NCI-H1694 treated with DMSO at 0.1 percent for 48 hours (cell line): ENCODE data around the gene HTATSF1.

Experiments
- DNase-seq: peaks from one replicate; lab custom pipeline; 2025; lab: John Stamatoyannopoulos, UW

HTATSF1 gene

GRCh38 chrX:136497556-136498052 lies at the start of gene HTATSF1:
Gene HTATSF1, plus strand, starts transcription at chrX:136497592. Its CDS starts 93 bp downstream, at chrX:136497685.
- DNase-seq = no peak

GRCh38 chrX:136447968-136448367 lies 49.4 kb upstream of the HTATSF1 start:
- DNase-seq = no peak

GRCh38 chrX:136450050-136450830 lies 47.2 kb upstream of the HTATSF1 start:
- DNase-seq = no peak

DNA sequence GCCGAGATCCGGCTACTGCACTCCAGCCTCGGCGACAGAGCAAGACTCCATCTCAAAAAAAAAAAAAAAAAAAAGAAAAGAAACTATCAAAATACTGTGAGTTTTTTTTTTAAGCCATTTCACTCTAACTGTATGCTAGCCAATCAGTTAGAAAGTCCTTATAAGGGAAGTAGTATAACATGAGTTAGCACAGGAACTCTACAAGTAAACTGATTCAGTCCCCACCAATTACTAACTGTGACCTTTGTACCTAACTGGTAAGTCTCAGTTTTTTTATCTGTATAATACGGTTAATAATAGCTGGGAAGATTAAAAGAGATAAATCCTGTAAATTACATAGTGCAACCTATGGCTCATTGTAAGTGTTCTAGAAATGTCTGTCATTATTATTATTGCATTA lies 44.8 kb upstream of the HTATSF1 start:
- DNase-seq = no peak

DNA sequence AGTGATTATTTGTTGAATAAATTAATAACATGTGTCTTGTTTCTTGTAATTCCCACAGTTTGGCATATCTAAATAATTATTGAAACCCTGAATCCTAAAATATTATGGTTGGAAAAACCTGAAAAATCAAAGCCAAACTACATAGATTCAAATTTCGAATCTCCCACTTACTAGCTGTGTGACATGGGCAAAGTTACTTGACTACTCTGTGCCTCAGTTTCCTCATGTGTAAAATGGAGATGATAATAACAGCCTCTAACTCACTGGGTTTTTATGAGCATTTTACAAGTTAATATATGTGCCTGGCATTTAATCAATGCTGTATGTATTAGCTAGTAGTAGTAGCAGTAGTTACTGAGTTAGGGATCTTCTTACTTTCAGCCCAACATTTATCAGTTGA lies 44.3 kb upstream of the HTATSF1 start:
- no peak for DNase-seq

DNA sequence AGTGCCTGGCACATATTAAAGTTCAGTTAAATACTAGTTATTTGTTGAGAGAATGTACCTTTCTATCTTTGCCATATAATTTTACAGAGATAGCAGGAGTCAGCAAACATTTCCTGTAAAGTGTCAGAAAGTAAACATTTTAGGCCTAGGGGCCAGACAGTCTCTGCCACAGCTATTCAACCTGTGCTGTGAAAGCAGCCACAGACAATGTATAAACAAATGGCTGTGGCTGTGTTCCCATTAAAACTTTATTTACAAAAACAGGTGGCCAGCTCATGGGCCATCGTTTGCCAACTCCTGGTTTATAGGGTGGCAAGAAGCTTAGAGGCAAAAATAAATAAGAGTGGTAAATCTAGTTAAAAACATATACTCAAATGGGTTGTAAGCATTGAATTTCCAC lies 43.6 kb upstream of the HTATSF1 start:
- no peak for DNase-seq

- DNase-seq = no peak
Observed at GRCh38 chrX:136456133-136456532, 41.3 kb upstream of the HTATSF1 start.

GRCh38 chrX:136457303-136457917 lies 40.0 kb upstream of the HTATSF1 start:
- DNase-seq = peak; percentile 34

- DNase-seq = no peak
Observed at GRCh38 chrX:136464589-136464988, 32.8 kb upstream of the HTATSF1 start.

DNA sequence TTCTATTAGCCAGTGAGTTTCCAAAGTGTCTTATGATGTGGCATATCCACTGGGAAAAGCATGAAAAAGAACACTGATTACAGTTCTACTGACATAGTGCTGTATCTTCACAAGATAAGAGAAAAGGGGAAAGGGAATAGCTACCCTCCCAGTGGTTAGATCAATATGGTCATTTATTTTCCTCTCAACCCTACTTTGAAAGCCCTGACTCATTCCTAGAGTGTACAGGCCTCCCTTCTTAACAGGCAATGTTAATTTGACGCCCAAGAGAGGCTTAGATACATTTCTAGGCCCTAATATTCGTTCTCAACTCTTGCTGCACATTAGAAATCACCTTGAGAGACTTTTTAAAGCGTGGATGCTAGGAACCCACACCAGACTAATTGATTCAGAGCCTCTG lies 30.1 kb upstream of the HTATSF1 start:
- no peak for DNase-seq

DNA sequence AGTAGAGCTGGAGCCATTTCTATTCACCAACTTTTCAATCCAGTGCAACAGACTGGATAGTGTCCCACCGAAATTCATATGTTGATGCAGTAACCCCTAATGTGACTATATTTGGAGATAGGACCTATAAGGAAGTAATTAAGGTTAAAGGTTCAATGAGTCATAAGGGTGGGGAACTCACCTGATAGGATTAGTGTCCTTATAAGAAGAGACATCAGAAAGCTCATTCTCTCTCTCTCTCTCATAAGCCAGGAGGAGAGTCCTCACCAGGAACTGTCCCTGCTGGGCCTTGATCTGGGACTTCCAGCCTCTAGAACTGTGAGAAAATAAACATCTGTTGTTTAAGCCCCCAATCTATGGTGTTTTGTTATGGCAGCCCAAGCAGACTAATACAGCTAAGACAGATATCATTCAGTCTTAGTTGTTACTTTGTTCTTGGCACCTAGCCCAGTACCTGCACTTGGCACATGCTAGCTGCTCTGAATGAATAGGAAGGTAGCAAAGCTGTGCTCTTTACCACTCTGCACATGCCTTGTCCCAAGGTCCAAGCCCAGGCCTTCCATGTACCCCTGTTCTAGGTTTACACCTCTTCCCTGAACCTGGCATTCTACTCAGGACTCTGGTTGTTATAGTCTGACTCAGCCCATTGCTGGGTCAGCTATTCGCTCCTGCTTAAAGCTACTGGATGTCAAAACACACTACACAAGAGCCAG lies 28.8 kb upstream of the HTATSF1 start:
- DNase-seq = no peak

- DNase-seq = no peak
Observed at GRCh38 chrX:136473663-136474062, 23.7 kb upstream of the HTATSF1 start.

DNA sequence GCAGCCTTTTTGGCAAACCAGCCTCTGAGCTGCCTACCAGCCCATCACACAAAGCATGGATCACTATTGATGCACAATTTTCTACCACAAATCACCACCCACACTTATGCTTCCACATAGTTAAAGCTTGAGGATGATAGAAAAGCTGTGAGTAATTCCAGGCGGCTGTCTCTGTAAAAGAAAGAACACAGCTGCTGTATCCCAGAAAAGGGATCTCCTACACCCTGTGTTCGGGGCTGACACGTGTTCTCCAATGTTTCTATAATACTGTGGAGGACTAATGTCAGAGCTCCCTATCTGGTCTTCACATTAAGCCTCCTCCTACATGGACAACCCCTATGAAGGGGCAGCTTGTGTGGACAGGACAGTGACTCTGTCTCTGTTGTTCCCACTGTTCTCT lies 22.2 kb upstream of the HTATSF1 start:
- DNase-seq = no peak

DNA sequence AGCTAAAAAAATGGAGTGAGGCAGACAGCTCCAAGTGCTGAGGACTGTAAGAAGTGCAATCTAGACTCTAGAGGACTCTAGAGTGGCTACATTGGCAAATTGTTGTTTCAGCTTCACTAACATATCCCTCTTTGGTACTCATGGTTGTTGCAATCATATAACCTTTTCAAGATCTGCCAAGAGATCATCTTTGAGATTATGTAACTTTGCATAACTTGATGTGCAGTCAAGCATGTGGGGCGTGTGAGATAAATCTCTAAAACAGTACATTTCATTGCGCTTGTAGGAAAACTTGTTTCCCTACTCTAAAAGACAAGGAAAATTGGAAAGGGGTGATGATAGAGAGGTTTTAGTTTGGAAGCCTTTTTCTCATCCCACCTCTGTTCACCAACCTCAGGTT lies 20.9 kb upstream of the HTATSF1 start:
- no peak for DNase-seq

DNA sequence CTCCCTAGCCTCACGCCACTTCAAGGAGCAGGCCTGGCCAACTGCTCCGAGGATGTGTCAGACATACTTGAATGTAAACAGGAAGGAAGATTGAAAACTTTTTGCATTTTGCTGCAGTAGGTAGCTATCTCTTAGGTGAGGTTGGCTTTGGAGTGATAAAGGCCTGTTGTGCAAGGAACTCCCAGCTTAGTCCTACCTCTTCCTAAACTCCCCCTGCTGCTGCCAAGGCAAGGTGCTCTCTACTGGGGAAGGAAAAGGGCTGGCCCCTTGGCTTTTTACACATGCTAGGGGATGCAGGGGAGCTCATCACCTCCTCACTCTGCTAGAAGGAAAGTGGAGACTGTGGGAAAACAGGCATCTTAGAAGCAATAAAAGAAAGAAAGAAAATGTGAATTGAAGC lies 20.4 kb upstream of the HTATSF1 start:
- DNase-seq = no peak

- DNase-seq = no peak
Observed at GRCh38 chrX:136480383-136480782, 17.0 kb upstream of the HTATSF1 start.

DNA sequence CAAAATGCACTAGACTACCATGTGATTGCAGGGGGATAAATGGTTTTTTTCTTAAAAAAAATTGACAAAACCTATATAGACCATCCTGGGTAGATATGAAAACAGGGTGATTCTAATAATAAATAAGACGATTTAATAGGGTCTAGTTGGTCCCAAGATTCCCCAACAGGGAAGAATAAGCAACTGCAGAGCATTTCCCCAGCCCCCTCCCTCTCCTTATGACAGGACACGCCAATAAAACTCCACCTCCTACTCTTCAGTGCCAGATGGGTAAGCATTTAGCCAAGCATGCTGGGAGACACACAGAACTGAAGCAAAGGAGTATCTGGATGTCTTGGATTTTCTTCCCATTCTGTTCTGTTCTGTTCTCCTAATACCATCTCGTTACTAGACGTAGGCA lies 9.7 kb upstream of the HTATSF1 start, which contains the start of gene BRS3:
TSS of gene BRS3 (plus strand) at position 301 of the 400 bp plus-strand sequence. CDS start 168 bp downstream, outside the sequence.
- peak; percentile 6 for DNase-seq

GRCh38 chrX:136488706-136489105 lies 8.7 kb upstream of the HTATSF1 start:
- peak; percentile 23 for DNase-seq

- DNase-seq = no peak
Observed at GRCh38 chrX:136491832-136492231, 5.6 kb upstream of the HTATSF1 start.

DNA sequence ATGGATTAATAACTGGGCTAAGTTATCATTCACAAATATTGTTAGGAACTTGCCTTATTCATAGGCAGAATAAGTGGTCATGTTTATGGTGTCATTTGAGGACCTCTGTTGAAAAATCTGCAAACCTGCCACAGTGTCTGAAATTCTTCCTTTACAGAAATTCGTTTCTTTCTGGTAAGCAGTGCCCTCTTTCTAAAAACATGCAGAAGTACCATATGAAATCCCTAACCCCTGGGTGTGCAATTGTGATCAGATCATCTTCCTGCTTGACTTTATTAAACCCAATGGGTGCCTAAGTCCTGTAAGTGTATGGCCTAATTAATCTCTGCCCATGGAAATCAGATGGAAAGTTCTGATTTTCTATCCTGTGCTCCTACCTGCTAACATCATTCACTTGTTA lies 4.4 kb upstream of the HTATSF1 start:
- no peak for DNase-seq

DNA sequence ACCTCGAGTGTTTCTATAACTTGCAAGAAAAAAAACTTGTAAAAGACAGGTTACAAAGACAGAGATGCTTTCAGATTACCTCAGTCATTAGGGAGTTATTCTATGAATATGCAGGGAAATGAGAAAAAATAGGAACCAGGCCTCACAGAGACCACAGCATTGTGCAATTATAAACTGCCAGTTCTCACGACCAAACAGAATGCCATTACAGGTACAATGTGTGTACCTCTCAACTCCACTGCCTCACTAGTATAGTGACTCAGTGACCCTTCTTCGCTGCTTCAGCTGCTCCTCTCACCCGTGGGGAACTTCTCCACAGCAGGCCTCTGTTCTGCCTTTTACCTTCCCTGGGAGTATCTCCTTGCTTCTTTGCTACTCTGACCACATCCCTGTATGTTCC lies 2.3 kb upstream of the HTATSF1 start:
- no peak for DNase-seq

DNA sequence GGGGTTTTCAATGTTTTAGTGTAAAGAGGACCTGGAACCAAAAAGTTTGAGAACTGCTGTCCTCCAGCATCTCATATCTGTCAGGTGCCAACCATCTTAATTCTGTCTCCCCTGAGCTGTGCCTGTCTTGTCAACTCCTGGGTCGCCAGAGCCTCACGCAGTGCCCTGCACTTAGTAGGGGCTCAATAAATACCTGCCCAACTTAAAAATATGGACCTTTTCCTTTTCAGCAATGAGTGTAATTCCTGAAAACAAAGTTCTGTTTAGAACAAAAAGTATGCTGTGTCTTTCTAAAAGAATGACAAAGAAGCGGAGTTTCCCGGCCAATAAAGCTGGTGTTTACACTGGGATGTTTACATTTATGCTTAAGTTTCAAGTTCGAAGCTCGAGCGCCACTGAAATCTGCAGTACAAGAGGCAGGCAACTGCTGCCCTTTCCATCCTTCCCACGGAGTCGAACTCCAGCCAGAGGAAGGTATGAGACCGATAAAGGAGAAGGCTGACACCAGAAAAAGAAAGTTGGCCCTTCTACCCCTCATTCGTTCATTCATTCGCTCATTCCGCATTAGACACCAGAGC lies 1.1 kb upstream of the HTATSF1 start:
- no peak for DNase-seq
